ENCODE results near the gene PRKAG1.

PRKAG1 gene

DNA sequence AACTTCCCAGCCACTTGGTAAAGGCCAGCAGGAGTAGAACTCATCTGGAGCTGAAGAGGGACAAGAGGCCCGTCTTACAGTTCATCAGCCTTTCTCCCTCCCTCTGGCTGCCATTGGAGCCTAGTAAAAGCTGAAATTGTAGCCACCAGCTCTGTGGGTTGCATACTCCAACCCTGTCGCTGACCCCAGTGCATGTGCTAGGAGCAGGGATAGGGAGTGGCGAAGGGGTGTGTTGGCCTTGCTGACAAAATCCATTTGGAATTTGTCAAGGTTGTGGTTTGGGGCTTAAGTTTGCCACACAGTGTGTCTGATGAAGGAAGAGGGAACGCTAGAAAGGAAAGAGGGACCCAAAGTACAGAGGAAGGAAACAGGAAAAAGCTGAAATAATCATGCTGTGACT, 57.2 kb downstream of the PRKAG1 start:
- no peak for DNase-seq

DNA sequence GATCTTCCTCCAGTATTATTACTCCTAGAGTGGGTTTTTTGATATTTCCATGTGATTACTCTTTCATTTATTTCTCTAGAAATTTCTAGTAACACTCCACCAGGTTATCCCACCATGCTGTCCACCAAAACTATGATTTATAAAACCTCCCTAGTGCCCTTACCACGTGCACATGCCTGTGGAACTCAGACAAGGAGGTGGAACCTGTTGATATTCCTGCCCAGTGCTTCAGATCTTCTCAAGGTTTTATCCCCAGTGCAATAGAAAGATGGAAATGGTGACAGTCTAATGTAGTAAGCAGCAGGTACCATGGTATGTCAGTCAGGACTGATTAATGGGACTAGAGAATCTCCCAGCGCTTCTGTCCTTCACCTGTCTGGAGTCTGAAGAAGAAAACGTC, 57.7 kb downstream of the PRKAG1 start:
- DNase-seq: no peak

DNA sequence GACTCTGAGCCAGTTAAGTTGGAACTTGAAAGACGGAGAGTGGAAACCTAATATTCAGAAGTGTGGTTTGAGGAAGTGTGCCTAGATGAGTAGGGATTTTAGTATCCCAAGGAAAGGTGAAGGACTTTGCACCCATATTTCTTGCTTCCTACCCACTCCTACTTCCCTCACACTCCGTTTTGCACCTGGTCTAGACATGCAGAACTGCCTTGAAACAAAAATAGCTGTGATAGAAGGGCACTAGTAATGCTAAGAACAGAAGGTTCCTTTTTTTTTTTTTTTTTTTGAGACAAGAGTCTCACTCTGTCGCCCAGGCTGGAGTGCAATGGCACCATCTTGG, 60.6 kb downstream of the PRKAG1 start:
- no peak for DNase-seq

DNA sequence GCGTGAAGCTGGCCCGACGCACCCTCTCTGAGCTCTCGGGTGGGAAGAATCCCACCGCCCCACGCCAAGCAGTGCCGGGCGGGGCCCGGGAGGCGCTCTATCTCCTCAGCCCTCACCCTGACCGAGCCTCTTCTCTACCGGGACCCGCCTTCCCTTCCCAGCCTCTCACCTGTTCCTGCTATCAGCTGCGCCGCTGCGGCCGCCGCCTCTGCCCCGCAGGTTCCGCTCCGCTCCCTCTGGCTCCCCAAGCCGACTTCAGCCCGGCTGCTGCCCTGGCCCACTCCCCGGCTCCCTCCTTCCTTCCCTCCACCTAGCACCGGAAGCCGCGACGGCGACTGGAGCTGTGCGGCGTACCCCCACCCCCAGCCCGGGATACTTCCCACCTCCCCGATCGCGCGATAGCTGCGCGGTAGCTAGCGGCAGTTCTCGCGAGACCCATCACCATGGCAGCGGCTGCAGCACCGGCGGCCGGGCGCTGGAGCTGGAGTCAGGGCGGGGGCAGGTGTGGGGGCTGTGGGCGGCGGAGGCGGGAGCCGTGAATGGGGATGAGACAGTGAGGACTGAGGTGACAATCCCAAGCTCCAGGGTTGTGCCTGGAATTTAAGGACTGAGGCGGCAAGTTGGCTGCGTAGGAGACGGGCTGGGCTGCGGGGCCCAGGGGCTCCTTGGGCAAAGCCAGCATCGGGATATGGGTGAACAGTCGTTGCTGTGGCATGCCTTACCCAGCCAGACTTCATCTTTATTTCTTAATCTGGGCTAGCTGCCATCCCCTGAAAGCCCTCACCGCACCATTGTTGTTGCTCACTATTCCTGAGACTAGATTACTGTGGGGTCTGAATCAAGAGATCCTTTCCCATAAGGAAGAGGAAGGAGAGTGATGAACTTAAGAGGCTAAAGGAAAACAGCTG, 61.2 kb downstream of the PRKAG1 start, which contains the start of gene ARF3:
ARF3 (minus strand) TSS at position 347 of the 908 bp plus-strand sequence. CDS start 16,392 bp downstream, outside the sequence.
- DNase-seq: peak; percentile 96

DNA sequence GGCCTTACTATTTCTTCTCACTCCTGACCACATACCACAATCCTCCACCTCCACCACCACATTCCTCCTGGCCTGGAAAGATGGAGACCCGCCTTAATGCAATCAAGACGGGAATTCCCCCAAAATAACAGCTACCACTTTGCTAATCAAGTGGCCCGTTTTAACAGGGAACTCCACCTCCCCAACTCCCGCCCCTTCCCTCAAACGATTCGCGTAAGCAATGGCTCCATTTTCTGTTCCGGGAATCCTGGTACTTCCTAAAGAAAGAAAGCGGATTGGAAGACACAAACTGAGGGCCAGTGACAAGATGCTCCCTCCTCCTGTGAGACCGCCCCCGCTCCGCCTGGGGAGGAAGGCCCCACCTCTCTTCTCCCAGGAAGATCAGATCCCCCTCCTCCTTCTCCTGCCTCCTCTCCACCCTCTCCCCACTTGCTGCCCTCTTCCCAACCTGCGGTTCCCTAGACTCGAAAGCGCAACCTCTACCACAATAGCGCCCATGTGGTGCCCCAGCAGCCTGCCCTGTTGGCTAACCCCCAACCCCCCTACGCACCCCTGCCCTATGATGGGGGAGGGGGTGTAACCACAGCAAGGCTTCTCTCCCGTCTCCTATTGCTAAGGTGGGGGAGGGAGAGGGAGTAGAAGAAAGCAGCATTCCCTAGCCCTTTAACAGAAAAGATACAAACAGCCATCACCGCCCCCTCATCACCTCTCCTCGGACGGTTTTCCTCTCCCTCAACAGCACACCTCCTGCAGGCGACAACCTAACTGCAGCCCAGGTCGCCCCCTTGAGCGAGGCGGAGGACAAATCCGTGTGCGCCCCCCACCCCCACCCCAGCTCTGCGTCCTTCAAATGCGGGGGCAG, 62.1 kb downstream of the PRKAG1 start:
- DNase-seq: peak; percentile 86

DNA sequence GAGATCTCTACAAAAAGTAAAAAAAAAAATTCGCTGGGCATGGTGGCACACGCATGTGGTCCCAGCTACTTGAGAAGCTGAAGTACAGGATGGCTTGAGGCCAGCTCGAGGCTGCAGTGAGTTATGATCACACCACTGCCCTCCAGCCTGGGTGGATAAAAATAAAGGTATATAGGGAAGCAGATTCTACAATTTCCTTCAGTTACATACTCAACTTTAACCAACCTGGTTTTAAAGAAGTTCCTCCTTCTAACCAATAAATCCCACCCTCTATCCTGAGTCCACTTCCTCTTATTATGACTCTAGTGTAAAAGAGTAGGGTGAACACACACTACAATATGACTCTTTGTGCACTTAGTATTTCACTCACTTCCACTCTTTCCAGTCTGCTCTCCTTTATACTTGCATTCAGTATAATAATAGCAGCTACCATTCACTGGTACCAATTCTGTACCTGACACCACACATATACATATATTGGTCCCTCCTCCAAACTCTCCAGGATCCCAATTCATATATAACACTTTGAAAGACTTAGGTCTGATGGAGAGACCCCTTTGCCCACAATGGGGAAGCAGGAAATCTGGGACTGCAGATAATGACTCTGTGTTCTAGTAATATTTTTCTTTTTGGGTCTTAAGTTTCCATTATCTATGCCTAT, 63.6 kb downstream of the PRKAG1 start:
- DNase-seq: peak; percentile 61

DNA sequence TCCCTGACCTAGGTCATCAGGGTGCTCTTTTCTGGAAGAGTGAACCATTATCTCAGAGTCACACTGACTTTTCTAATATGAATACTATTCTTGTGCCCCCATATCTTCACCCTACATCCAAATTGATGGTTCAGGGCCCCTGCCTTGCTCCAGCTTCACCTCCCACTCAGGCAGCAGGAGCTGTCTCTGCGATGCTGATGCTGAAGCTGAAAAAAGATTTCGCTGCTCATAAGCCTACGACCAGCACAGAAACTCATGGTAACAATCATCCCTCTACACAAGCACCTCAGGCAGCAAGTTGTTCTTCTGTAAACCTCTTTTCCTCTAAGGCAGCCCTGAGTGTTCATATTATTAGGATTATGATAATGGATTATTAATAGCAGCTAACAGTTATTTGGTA, 64.5 kb downstream of the PRKAG1 start:
- DNase-seq: no peak

DNA sequence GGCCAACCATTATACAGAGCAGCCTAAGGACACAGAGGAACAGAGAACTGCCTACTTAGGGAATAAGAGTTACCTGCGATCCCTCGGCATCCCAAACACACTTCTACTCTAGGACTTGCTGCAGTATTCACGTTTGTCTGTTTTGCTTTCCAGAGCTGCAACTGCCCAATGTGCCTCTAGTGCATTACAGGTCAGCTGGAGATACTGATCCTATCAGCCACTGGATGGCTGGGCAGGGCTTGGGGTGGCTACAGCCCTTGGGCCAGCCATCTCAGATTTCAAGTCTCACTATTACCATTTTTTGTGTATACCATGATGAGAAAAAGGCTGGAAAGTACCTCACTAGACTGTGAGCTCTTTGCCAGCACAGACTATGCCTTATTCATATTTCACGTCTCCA, 65.9 kb downstream of the PRKAG1 start:
- no peak for DNase-seq
